Measurements from ENCODE around the gene FOXP2.

The FOXP2 gene

GRCh38 chr7:114722562-114722961, 307.9 kb downstream of the FOXP2 start:
- DNase-seq (ENCODE audit: low read depth) = no peak

GRCh38 chr7:114723308-114723707, 308.7 kb downstream of the FOXP2 start:
- DNase-seq (ENCODE audit: low read depth) = no peak

- no peak for DNase-seq (ENCODE audit: low read depth)
Observed at GRCh38 chr7:114740095-114740494, 325.5 kb downstream of the FOXP2 start.

GRCh38 chr7:114740941-114741340, 326.3 kb downstream of the FOXP2 start:
- DNase-seq (ENCODE audit: low read depth) = no peak

GRCh38 chr7:114741911-114742310, 327.3 kb downstream of the FOXP2 start:
- no peak for DNase-seq (ENCODE audit: low read depth)

All from activated T-helper 9 cell treated with anti-CD3 and anti-CD28 coated beads, Interleukin-2, amount 50 U/mL, for 16 hours (primary cell).